ENCODE results near the gene CNTD1.
"Not testable (repeated sequence)": the region's sequence is repeated elsewhere in the genome, so short reads cannot be mapped to it uniquely, and the experiment has no call there.

Gene CNTD1

GRCh38 chr17:42845556-42845917, 46.9 kb downstream of the CNTD1 start:
- no peak for DNase-seq (ENCODE audit: low read depth)

DNA sequence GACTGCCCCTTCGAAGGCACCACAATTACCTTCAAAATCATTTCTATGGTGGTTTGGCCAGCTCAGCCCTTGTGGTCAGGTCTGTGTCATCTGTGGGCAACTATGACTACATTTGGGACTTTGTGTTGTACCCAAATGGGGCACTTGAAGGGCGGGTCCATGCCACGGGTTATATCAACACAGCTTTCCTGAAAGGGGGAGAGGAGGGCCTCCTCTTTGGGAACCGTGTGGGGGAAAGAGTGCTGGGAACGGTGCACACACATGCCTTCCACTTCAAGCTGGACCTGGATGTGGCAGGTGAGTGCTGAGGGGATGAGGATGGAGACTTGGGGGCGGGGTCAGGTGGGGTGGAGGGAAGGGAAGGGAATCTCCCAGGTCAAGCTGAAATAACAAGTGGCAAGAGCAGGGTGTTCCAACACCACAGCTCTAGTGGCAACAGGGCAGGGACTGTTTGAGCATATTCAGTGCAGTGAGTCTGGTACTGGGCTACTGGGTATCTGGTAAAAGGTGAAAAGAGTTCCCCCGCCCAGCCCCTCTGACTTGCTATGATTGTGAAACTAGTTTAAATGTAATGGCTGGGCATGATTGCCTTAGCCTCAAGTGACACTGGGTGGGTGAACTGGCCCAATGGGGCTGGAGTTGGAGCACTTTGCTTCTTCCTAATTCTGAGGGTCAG, 47.4 kb downstream of the CNTD1 start:
- no peak for DNase-seq (ENCODE audit: low read depth)

DNA sequence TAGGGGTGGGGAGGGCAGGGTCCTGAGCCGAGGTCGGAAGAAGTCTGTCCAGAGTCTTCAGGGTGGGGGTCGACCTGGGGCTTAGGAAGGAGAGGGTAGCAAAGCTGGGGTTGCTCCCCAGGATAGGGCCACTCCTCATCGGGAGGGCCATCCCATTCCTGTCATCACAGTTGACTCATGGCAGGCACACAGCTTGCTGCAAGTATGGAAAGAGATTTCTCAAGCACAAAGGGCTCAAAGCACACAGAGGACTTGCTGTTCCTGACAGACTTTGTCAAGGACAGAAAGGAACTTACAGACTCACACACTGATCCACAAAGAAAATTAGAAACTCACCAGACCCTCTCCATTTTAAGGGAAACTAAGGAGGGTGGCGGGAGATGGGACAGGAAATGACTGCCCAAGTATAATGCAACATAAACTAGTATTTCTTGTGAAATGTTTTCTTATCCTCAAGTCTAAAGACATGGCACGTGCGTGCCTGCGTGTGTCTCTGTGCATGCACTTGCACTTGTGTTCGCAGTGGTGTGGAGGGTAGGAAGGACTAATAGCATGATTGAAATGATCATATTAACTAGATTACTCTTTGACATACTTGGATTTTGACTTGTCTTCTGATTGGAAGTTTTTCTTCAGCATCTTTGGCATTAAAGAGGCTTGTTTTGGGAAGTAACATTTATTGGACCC, 48.1 kb downstream of the CNTD1 start:
- DNase-seq (ENCODE audit: low read depth) = no peak

DNA sequence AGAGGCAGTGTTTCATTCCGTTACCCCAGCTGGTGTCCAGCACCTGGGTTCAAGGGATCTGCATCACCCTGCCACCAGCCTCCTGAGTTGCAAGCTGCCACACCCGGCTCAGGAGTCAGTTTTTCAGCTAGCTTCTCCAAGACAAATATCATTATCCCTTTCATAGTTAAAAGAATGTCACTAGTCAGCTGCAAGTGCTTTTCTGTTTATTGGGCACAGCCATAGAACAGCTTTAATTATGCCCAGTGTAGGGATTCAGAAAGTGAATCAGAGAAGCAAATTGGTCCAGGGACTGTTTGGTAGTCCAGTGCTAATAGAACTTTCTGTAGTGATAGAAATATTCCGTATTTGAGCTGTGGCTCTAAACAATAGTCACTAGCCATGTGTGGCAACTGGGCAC, 49.4 kb downstream of the CNTD1 start:
- DNase-seq (ENCODE audit: low read depth) = no peak

DNA sequence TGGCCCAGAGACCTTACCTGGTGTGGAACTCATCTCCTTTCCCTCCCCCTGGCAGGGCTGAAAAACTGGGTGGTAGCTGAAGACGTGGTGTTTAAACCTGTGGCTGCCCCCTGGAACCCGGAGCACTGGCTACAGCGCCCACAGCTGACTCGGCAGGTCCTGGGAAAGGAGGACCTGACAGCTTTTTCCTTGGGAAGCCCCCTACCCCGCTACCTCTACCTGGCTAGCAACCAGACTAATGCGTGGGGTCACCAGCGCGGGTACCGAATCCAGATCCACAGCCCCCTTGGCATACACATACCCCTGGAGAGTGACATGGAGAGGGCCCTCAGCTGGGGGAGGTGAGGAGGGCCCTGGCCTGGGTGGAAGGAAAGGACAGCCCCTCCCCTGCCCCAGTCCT, 50.4 kb downstream of the CNTD1 start:
- DNase-seq (ENCODE audit: low read depth) = no peak

- no peak for DNase-seq (ENCODE audit: low read depth)
These were observed 51.0 kb downstream of the CNTD1 start for GRCh38 chr17:42849451-42850181.

DNA sequence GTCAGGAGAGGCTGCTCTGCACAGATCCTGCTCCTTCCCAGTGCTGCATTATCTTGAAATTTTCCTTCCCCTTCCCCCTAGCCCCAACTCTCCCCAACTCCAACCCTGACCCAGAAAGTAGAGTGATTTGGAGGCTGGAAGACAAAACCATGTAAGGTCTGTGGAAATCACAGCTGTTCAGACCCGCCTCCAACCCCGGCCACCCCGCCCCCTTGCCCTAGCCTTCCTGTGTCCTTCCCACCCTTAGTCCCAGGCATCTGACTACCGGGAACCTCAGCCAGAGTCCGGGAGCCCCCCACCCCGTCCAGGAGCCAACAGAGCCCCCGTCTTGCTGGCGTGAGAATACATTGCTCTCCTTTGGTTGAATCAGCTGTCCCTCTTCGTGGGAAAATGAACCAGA, 52.3 kb downstream of the CNTD1 start, which contains the start of gene AOC3:
Gene AOC3, plus strand, starts transcription at position 246 of the 400 bp plus-strand sequence. Its CDS starts 145 bp downstream, at position 391.
- no peak for DNase-seq (ENCODE audit: low read depth)

DNA sequence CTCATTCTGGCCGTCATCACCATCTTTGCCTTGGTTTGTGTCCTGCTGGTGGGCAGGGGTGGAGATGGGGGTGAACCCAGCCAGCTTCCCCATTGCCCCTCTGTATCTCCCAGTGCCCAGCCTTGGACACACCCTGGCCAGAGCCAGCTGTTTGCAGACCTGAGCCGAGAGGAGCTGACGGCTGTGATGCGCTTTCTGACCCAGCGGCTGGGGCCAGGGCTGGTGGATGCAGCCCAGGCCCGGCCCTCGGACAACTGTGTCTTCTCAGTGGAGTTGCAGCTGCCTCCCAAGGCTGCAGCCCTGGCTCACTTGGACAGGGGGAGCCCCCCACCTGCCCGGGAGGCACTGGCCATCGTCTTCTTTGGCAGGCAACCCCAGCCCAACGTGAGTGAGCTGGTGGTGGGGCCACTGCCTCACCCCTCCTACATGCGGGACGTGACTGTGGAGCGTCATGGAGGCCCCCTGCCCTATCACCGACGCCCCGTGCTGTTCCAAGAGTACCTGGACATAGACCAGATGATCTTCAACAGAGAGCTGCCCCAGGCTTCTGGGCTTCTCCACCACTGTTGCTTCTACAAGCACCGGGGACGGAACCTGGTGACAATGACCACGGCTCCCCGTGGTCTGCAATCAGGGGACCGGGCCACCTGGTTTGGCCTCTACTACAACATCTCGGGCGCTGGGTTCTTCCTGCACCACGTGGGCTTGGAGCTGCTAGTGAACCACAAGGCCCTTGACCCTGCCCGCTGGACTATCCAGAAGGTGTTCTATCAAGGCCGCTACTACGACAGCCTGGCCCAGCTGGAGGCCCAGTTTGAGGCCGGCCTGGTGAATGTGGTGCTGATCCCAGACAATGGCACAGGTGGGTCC, 52.9 kb downstream of the CNTD1 start:
- DNase-seq (ENCODE audit: low read depth) = not testable (repeated sequence)

DNA sequence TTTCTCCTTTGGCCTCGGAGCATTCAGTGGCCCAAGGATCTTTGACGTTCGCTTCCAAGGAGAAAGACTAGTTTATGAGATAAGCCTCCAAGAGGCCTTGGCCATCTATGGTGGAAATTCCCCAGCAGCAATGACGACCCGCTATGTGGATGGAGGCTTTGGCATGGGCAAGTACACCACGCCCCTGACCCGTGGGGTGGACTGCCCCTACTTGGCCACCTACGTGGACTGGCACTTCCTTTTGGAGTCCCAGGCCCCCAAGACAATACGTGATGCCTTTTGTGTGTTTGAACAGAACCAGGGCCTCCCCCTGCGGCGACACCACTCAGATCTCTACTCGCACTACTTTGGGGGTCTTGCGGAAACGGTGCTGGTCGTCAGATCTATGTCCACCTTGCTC, 53.7 kb downstream of the CNTD1 start:
- no peak for DNase-seq (ENCODE audit: low read depth)

DNA sequence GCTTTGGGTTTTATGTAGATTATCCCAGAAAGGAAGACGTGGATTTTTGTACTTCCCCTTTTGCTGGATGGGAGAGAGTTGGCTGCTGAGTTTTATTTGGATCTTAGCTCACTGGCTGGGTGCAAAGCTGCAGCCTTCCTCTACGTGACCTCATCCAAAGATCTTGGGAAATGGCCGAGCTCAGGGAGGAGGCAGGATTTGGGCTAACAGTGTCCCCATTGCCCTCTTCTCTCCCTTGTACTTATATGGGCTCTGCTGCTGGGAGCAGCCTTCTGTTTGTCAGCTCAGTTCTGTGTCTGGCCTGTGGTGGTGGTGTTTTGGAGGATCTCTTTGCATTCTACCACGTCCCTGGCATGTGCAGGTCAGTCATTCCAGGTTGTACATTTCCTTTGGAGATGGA, 54.3 kb downstream of the CNTD1 start:
- no peak for DNase-seq (ENCODE audit: low read depth)

DNA sequence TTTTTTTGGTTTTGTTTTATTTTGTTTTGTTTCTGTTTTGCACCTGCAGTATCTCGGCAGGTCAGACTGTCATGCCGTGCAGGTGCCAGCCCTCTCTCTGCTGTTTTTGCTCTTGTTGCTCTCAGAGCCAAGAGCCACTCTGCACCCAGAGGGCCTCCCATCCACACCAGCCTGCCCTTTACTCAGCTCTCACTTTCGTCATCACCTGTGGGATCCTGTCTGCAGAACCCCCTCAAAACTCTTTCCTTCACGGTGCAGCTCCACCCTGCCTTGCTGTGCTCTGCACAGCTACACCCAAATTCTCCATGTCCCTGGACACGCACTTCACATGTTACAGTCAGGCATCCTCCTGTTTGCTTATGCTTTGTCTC, 54.9 kb downstream of the CNTD1 start:
- DNase-seq (ENCODE audit: low read depth) = no peak

DNA sequence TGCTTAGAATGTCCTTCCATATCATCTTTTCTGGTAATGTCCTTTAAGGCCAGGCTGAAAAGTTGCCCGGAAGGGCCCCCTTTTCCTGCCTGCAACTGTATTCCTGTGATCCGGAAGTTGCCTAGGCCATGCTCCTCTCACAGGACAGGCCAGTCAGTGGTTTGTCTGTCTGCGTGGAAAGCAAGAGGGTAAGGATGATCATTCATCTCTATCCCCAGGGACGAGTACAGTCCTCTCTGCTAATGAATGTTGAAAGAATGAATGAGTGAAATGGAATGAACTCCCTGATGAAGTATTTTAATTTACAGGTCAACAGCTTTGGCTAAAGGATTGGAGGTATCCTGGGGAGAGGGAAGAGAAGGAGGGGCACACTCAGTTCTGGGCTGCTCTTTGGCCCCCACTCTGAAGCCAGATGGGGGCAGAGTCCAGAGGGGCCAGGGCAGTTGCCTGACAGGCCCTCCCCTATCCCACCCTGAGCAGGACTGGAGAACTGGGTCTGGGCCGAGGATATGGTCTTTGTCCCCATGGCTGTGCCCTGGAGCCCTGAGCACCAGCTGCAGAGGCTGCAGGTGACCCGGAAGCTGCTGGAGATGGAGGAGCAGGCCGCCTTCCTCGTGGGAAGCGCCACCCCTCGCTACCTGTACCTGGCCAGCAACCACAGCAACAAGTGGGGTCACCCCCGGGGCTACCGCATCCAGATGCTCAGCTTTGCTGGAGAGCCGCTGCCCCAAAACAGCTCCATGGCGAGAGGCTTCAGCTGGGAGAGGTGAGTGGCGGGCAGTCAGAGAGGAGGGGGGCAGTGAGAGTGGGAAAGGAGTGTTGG, 55.5 kb downstream of the CNTD1 start:
- DNase-seq (ENCODE audit: low read depth) = no peak

- no peak for DNase-seq (ENCODE audit: low read depth)
These were observed 56.5 kb downstream of the CNTD1 start for GRCh38 chr17:42855048-42855596.

DNA sequence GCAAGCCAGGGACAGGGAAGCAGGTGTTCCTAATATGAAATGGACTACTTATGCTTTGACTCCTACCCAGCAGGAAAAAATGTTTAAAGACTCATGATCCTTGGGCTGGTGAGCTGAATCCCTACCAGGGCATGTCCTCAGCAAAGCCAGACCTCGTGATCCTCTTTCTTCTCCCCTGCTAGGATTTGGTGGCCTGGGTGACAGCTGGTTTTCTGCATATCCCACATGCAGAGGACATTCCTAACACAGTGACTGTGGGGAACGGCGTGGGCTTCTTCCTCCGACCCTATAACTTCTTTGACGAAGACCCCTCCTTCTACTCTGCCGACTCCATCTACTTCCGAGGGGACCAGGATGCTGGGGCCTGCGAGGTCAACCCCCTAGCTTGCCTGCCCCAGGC, 57.4 kb downstream of the CNTD1 start:
- DNase-seq (ENCODE audit: low read depth) = not testable (repeated sequence)

DNA sequence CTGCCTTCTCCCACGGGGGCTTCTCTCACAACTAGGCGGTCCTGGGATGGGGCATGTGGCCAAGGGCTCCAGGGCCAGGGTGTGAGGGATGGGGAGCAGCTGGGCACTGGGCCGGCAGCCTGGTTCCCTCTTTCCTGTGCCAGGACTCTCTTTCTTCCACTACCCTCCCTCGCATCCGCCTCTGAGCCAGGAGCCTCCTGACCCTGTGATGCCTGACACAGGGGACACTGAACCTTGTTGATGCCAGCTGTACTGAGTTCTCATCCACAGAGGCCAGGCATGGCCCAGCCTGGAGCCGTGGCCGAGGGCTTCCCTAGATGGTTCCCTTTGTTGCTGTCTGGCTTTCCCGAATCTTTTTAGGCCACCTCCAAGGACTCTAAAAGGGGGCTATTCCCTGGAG, 57.9 kb downstream of the CNTD1 start:
- not testable (repeated sequence) for DNase-seq (ENCODE audit: low read depth)

DNA sequence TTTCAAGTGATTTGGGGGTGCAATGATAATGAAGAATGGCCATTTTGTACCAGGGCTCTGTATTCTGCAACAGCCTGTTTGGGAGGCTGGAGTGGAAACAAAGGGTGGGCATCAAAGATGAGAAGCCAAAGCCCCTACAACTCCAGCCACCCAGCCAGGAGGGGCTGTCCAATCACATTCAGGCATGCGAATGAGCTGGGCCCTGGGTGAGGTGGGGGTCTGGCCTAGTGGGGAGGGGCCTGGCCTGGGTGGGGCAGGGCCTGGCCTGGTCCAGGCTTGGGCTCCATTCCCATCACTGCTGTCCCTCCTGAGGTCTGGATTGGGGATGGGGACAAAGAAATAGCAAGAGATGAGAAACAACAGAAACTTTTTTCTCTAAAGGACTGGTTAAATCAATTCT, 58.7 kb downstream of the CNTD1 start:
- no peak for DNase-seq (ENCODE audit: low read depth)

Data from stimulated activated CD8-positive, alpha-beta memory T cell treated with anti-CD3 and anti-CD28 coated beads, Interleukin-15, amount 100 ng/mL, for 1 hour (primary cell).